Muscle of leg (tissue), 11 donors: ENCODE measurements around the gene NOX3. TPM values are rescaled to one million over a fixed set of nuclear protein-coding genes. Genes with fewer than 3 reads are reported as not detected.

Source experiments
- DNase-seq: peaks from one replicate; pipeline ENCODE4 v3.0.0; 2013
- H3K27ac ChIP-seq: one replicate; pipeline ENCODE4 v1.5.1; 2013; ENCODE audit warnings: mild to moderate bottlenecking, low read length, control low read depth
- H3K27me3 ChIP-seq: one replicate; pipeline ENCODE4 v1.6.1; 2013; ENCODE audit warnings: low read length; ENCODE audit not compliant: control insufficient read depth, insufficient read depth
- H3K36me3 ChIP-seq: one replicate; pipeline ENCODE4 v1.6.1; 2013; ENCODE audit warnings: low read length; ENCODE audit not compliant: control insufficient read depth, insufficient read depth
- H3K4me1 ChIP-seq: one replicate; pipeline ENCODE4 v1.6.1; 2013; ENCODE audit warnings: low read length; ENCODE audit not compliant: control insufficient read depth, insufficient read depth
- H3K4me3 ChIP-seq: one replicate; pipeline ENCODE4 v1.5.1; 2013; ENCODE audit warnings: low read length, control low read depth
- H3K9me3 ChIP-seq: replicated peaks from 2 replicates; pipeline ENCODE4 v1.6.1; 2013; ENCODE audit warnings: low read depth, low read length; ENCODE audit not compliant: control insufficient read depth
- WGBS: methylation state at CpG from one replicate; pipeline ENCODE4 v1.1.5; 2013; ENCODE audit warnings: missing lambda C conversion rate; ENCODE audit not compliant: insufficient coverage; 5-methylcytosine and 5-hydroxymethylcytosine counted together
- polyA plus RNA-seq, 8 donors: library from polyadenylated mRNA; unstranded; fragments of 120-200 nt; gene quantifications; one replicate each; pipeline versions ENCODE4 v1.2.1 to v1.2.3, GENCODE V29; 2013; ENCODE audit warnings: inconsistent platforms in 1 of 8, low replicate concordance in 1 of 8; ENCODE audit not compliant: insufficient read length in 8 of 8, insufficient read depth in 1 of 8
- total RNA-seq: library from RNA; stranded (reverse); fragments of 120-200 nt; gene quantifications from one replicate; pipeline ENCODE4 v1.2.4, GENCODE V29; 2013

Gene NOX3
- total and polyA plus RNA-seq, 9 donors: not detected

- WGBS: 32% methylated on average over 4 of the region's 5 CpGs
- Histone ChIP-seq H3K4me3 (no peak overlapping the region), H3K27me3 (no peaks in the 10 kb centered on the region), H3K36me3 (no peaks in the 10 kb centered on the region), H3K4me1 (peaks cover 6% of the 10 kb centered on the region), H3K9me3 (no peaks in the 10 kb centered on the region), H3K27ac (no peak overlapping the region)
- no peak for DNase-seq
Measured at GRCh38 chr6:155448668-155449449, 6.8 kb downstream of the NOX3 start.

GRCh38 chr6:155447949-155448348 lies 7.7 kb downstream of the NOX3 start:
- no peak overlapping the region for H3K4me3 ChIP-seq
- no peak for DNase-seq
- no peaks in the 10 kb centered on the region for H3K36me3 ChIP-seq
- no peaks in the 10 kb centered on the region for H3K9me3 ChIP-seq
- no peak overlapping the region for H3K27ac ChIP-seq
- H3K27me3 ChIP-seq: no peaks in the 10 kb centered on the region
- H3K4me1 ChIP-seq: peaks cover 6% of the 10 kb centered on the region

- Histone ChIP-seq H3K4me1 (peaks cover 6% of the 10 kb centered on the region), H3K36me3 (no peaks in the 10 kb centered on the region), H3K4me3 (no peak overlapping the region), H3K9me3 (no peaks in the 10 kb centered on the region), H3K27ac (no peak overlapping the region), H3K27me3 (no peaks in the 10 kb centered on the region)
- 73% methylated on average over 3 of the region's 9 CpGs for WGBS
- DNase-seq: no peak
Measured at GRCh38 chr6:155444952-155445903, 10.4 kb downstream of the NOX3 start.

- WGBS: 92% methylated on average over 2 of the region's 9 CpGs
Measured at GRCh38 chr6:155444120-155444917, 11.3 kb downstream of the NOX3 start.

GRCh38 chr6:155443168-155443567 lies 12.5 kb downstream of the NOX3 start:
- H3K4me1 ChIP-seq: no peaks in the 10 kb centered on the region
- DNase-seq: peak; percentile 11
- H3K36me3 ChIP-seq: no peaks in the 10 kb centered on the region
- no peaks in the 10 kb centered on the region for H3K27me3 ChIP-seq
- no peak overlapping the region for H3K4me3 ChIP-seq
- 56% methylated on average over 9 of the region's 9 CpGs for WGBS
- no peak overlapping the region for H3K27ac ChIP-seq
- no peaks in the 10 kb centered on the region for H3K9me3 ChIP-seq

More at GRCh38 chr6:155444120-155444917, 11.3 kb downstream of the NOX3 start:
- Histone ChIP-seq H3K27ac (no peak overlapping the region), H3K4me3 (no peak overlapping the region), H3K27me3 (no peaks in the 10 kb centered on the region), H3K9me3 (no peaks in the 10 kb centered on the region), H3K36me3 (no peaks in the 10 kb centered on the region), H3K4me1 (peaks cover 3% of the 10 kb centered on the region)
- no peak for DNase-seq

GRCh38 chr6:155442562-155442961 lies 13.1 kb downstream of the NOX3 start:
- Histone ChIP-seq H3K27me3 (no peaks in the 10 kb centered on the region), H3K27ac (no peak overlapping the region), H3K4me3 (no peak overlapping the region), H3K4me1 (no peaks in the 10 kb centered on the region), H3K9me3 (no peaks in the 10 kb centered on the region), H3K36me3 (no peaks in the 10 kb centered on the region)
- WGBS: 74% methylated on average over 4 of the region's 5 CpGs
- DNase-seq: no peak

- H3K27me3 ChIP-seq: no peaks in the 10 kb centered on the region
- H3K4me1 ChIP-seq: no peaks in the 10 kb centered on the region
- no CpG with 5 or more reads among the region's 4 CpGs for WGBS
- no peaks in the 10 kb centered on the region for H3K36me3 ChIP-seq
- no peak for DNase-seq
- H3K27ac ChIP-seq: no peak overlapping the region
- H3K4me3 ChIP-seq: no peak overlapping the region
- no peaks in the 10 kb centered on the region for H3K9me3 ChIP-seq
Measured at GRCh38 chr6:155441112-155441465, 14.6 kb downstream of the NOX3 start.

- H3K4me3 ChIP-seq: no peak overlapping the region
- no peak overlapping the region for H3K27ac ChIP-seq
- no peaks in the 10 kb centered on the region for H3K9me3 ChIP-seq
- no peaks in the 10 kb centered on the region for H3K4me1 ChIP-seq
- H3K36me3 ChIP-seq: no peaks in the 10 kb centered on the region
- no peaks in the 10 kb centered on the region for H3K27me3 ChIP-seq
- DNase-seq: no peak
- WGBS: 100% methylated on average over 1 of the region's 6 CpGs
Measured at GRCh38 chr6:155440398-155441111, 15.1 kb downstream of the NOX3 start.

GRCh38 chr6:155439376-155439775 lies 16.3 kb downstream of the NOX3 start:
- H3K27me3 ChIP-seq: no peaks in the 10 kb centered on the region
- H3K4me1 ChIP-seq: no peaks in the 10 kb centered on the region
- 100% methylated on average over 1 of the region's 3 CpGs for WGBS
- no peaks in the 10 kb centered on the region for H3K9me3 ChIP-seq
- no peaks in the 10 kb centered on the region for H3K36me3 ChIP-seq
- H3K27ac ChIP-seq: no peak overlapping the region
- DNase-seq: no peak
- no peak overlapping the region for H3K4me3 ChIP-seq
